ENCODE measurements around the gene IKBKE.

The IKBKE gene

GRCh38 chr1:206521694-206522402 is 51.6 kb downstream of the IKBKE start:
- Histone ChIP-seq H3K4me1 (ENCODE audit: low read length) (peaks cover 31% of the 10 kb centered on the region), H3K79me2 (ENCODE audit: low read length) (no peaks in the 10 kb centered on the region), H4K20me1 (ENCODE audit: insufficient read depth, low read length) (no peaks in the 10 kb centered on the region), H3K27me3 (ENCODE audit: low read depth, low read length) (no peaks in the 10 kb centered on the region), H3K36me3 (replicated peaks; ENCODE audit: low read depth, low read length) (no peaks in the 10 kb centered on the region), H2AFZ (ENCODE audit: low read depth, low read length) (no peak overlapping the region), H3K9ac (ENCODE audit: low read length) (no peak overlapping the region), H3K27ac (ENCODE audit: low read length) (no peak overlapping the region), H3K4me3 (ENCODE audit: low read length) (no peak overlapping the region), H3K4me2 (ENCODE audit: low read length) (no peak overlapping the region), H3K9me3 (ENCODE audit: insufficient read depth, low read length) (0 out of 2 replicates have a peak, but pooled peaks cover under 1% of the 10 kb centered on the region)
- TF ChIP-seq EZH2phosphoT487 (IDR thresholded peaks at IDR 0.05; ENCODE audit: low read depth) (no peak), CTCF (IDR thresholded peaks at IDR 0.05; ENCODE audit: low read depth, low read length) (no peak)

- Histone ChIP-seq H4K20me1 (ENCODE audit: insufficient read depth, low read length) (no peaks in the 10 kb centered on the region), H3K79me2 (ENCODE audit: low read length) (no peaks in the 10 kb centered on the region), H3K4me3 (ENCODE audit: low read length) (no peak overlapping the region), H3K27me3 (ENCODE audit: low read depth, low read length) (no peaks in the 10 kb centered on the region), H3K4me2 (ENCODE audit: low read length) (no peak overlapping the region), H3K9me3 (ENCODE audit: insufficient read depth, low read length) (no peaks in the 10 kb centered on the region), H3K27ac (ENCODE audit: low read length) (peak overlapping the region; percentile 22; the same call in 1 of the 2 replicates), H3K4me1 (ENCODE audit: low read length) (peaks cover 33% of the 10 kb centered on the region), H3K36me3 (replicated peaks; ENCODE audit: low read depth, low read length) (no peaks in the 10 kb centered on the region), H2AFZ (ENCODE audit: low read depth, low read length) (peak overlapping the region; percentile 96), H3K9ac (ENCODE audit: low read length) (no peak overlapping the region)
- TF ChIP-seq EZH2phosphoT487 (IDR thresholded peaks at IDR 0.05; ENCODE audit: low read depth) (no peak), CTCF (IDR thresholded peaks at IDR 0.05; ENCODE audit: low read depth, low read length) (no peak)
Observed at GRCh38 chr1:206524739-206525364, 54.6 kb downstream of the IKBKE start.

- Histone ChIP-seq H3K4me2 (ENCODE audit: low read length) (peak overlapping the region; percentile 43), H3K9me3 (ENCODE audit: insufficient read depth, low read length) (no peaks in the 10 kb centered on the region), H4K20me1 (ENCODE audit: insufficient read depth, low read length) (no peaks in the 10 kb centered on the region), H2AFZ (ENCODE audit: low read depth, low read length) (peak overlapping the region; percentile 2; the same call in 1 of the 2 replicates), H3K4me3 (ENCODE audit: low read length) (0 out of 2 replicates have a peak overlapping the region, but pooled peaks have one; percentile 8), H3K27me3 (ENCODE audit: low read depth, low read length) (no peaks in the 10 kb centered on the region), H3K79me2 (ENCODE audit: low read length) (no peaks in the 10 kb centered on the region), H3K4me1 (ENCODE audit: low read length) (peaks cover 37% of the 10 kb centered on the region), H3K27ac (ENCODE audit: low read length) (peak overlapping the region; percentile 62), H3K9ac (ENCODE audit: low read length) (no peak overlapping the region), H3K36me3 (replicated peaks; ENCODE audit: low read depth, low read length) (no peaks in the 10 kb centered on the region)
- TF ChIP-seq CTCF (IDR thresholded peaks at IDR 0.05; ENCODE audit: low read depth, low read length) = no peak
- TF ChIP-seq EZH2phosphoT487 (IDR thresholded peaks at IDR 0.05; ENCODE audit: low read depth) = no peak
Observed at GRCh38 chr1:206526064-206526911, 56.0 kb downstream of the IKBKE start.

- Histone ChIP-seq H3K4me2 (ENCODE audit: low read length) (no peak overlapping the region), H3K27ac (ENCODE audit: low read length) (no peak overlapping the region), H4K20me1 (ENCODE audit: insufficient read depth, low read length) (no peaks in the 10 kb centered on the region), H3K27me3 (ENCODE audit: low read depth, low read length) (no peaks in the 10 kb centered on the region), H2AFZ (ENCODE audit: low read depth, low read length) (no peak overlapping the region), H3K79me2 (ENCODE audit: low read length) (no peaks in the 10 kb centered on the region), H3K36me3 (replicated peaks; ENCODE audit: low read depth, low read length) (no peaks in the 10 kb centered on the region), H3K9ac (ENCODE audit: low read length) (no peak overlapping the region), H3K9me3 (ENCODE audit: insufficient read depth, low read length) (no peaks in the 10 kb centered on the region), H3K4me1 (ENCODE audit: low read length) (peaks cover 37% of the 10 kb centered on the region), H3K4me3 (ENCODE audit: low read length) (no peak overlapping the region)
- TF ChIP-seq CTCF (IDR thresholded peaks at IDR 0.05; ENCODE audit: low read depth, low read length) = no peak
- TF ChIP-seq EZH2phosphoT487 (IDR thresholded peaks at IDR 0.05; ENCODE audit: low read depth) = no peak
Observed at GRCh38 chr1:206529425-206529824, 59.1 kb downstream of the IKBKE start.
